Trophoblast cell (in vitro differentiated cells and primary cell): ENCODE results near the gene CELF1.

Experiments used
- DNase-seq, 2 donors: peaks; one replicate each; pipeline ENCODE4 v3.0.0-alpha.2; 2016
- H2AFZ ChIP-seq: 2 replicates; pipeline ENCODE4 v1.6.1; 2013; ENCODE audit warnings: low read length, moderate library complexity, mild to moderate bottlenecking; ENCODE audit not compliant: insufficient read depth, poor library complexity
- H2AK5ac ChIP-seq: 2 replicates; pipeline ENCODE4 v1.6.1; 2013; ENCODE audit warnings: mild to moderate bottlenecking, low read length
- H2BK120ac ChIP-seq: 2 replicates; pipeline ENCODE4 v1.6.1; 2013; ENCODE audit warnings: low read length, mild to moderate bottlenecking, moderate library complexity; ENCODE audit not compliant: insufficient read depth, poor library complexity
- H2BK12ac ChIP-seq: 2 replicates; pipeline ENCODE4 v1.6.1; 2013; ENCODE audit warnings: mild to moderate bottlenecking, low read length, moderate library complexity
- H2BK5ac ChIP-seq: 2 replicates; pipeline ENCODE4 v1.6.1; 2013; ENCODE audit warnings: low read length, low read depth, moderate library complexity, mild to moderate bottlenecking; ENCODE audit not compliant: poor library complexity
- H3K14ac ChIP-seq: 2 replicates; pipeline ENCODE4 v1.6.1; 2013; ENCODE audit warnings: mild to moderate bottlenecking, low read length
- H3K18ac ChIP-seq: 2 replicates; pipeline ENCODE4 v1.6.1; 2013; ENCODE audit warnings: mild to moderate bottlenecking, low read length
- H3K23ac ChIP-seq: 2 replicates; pipeline ENCODE4 v1.6.1; 2013; ENCODE audit warnings: low read length
- H3K27ac ChIP-seq: 2 replicates; pipeline ENCODE4 v1.5.1; 2013; ENCODE audit warnings: low read depth, mild to moderate bottlenecking, inconsistent platforms, low read length, moderate library complexity
- H3K27me3 ChIP-seq: 2 replicates; pipeline ENCODE4 v1.6.1; 2013; ENCODE audit warnings: inconsistent platforms, mild to moderate bottlenecking, low read length, moderate library complexity; ENCODE audit not compliant: insufficient read depth
- H3K36me3 ChIP-seq, 2 experiments: 1 replicate in 1 of 2; 2 replicates in 1 of 2; pipeline ENCODE4 v1.6.1; 2013; ENCODE audit warnings: low read length in 2 of 2, mild to moderate bottlenecking in 2 of 2, moderate library complexity in 1 of 2; ENCODE audit not compliant: insufficient read depth in 2 of 2, control insufficient read depth in 1 of 2
- H3K4ac ChIP-seq: 2 replicates; pipeline ENCODE4 v1.6.1; 2013; ENCODE audit warnings: low read depth, mild to moderate bottlenecking, low read length, moderate library complexity
- H3K4me1 ChIP-seq, 2 experiments: 1 replicate in 1 of 2; 2 replicates in 1 of 2; pipeline ENCODE4 v1.6.1; 2013; ENCODE audit warnings: low read length in 2 of 2, mild to moderate bottlenecking in 2 of 2, moderate library complexity in 1 of 2; ENCODE audit not compliant: insufficient read depth in 2 of 2, control insufficient read depth in 1 of 2
- H3K4me2 ChIP-seq: 2 replicates; pipeline ENCODE4 v1.6.1; 2013; ENCODE audit warnings: inconsistent platforms, mild to moderate bottlenecking, low read length, moderate library complexity
- H3K4me3 ChIP-seq: 2 replicates; pipeline ENCODE4 v1.5.1; 2013; ENCODE audit warnings: mild to moderate bottlenecking, low read depth, low read length, inconsistent platforms
- H3K79me1 ChIP-seq: one replicate; pipeline ENCODE4 v1.6.1; 2013; ENCODE audit warnings: low read length
- H3K79me2 ChIP-seq: 2 replicates; pipeline ENCODE4 v1.6.1; 2013; ENCODE audit warnings: low read length, mild to moderate bottlenecking; ENCODE audit not compliant: control insufficient read depth, insufficient read depth, poor library complexity
- H3K9ac ChIP-seq: 2 replicates; pipeline ENCODE4 v1.6.1; 2013; ENCODE audit warnings: mild to moderate bottlenecking, low read length
- H3K9me3 ChIP-seq: 2 replicates; pipeline ENCODE4 v1.6.1; 2013; ENCODE audit warnings: low read depth, mild to moderate bottlenecking, control low read depth, inconsistent platforms, low read length; ENCODE audit not compliant: insufficient read depth
- H4K12ac ChIP-seq: 2 replicates; pipeline ENCODE4 v1.6.1; 2013; ENCODE audit warnings: low read depth, mild to moderate bottlenecking, low read length, moderate library complexity
- H4K8ac ChIP-seq: 2 replicates; pipeline ENCODE4 v1.6.1; 2013; ENCODE audit warnings: low read depth, mild to moderate bottlenecking, low read length, moderate library complexity
- H4K91ac ChIP-seq: one replicate; pipeline ENCODE4 v1.6.1; 2013; ENCODE audit warnings: low read depth, mild to moderate bottlenecking, low read length, moderate library complexity
- WGBS: extraction: QIAGEN DNeasy Blood & Tissue Kit; methylation state at CpG from one replicate; pipeline ENCODE4 v1.1.7; 2013; ENCODE audit warnings: missing lambda C conversion rate; ENCODE audit not compliant: insufficient read length, insufficient coverage; ENCODE audit errors: extremely low coverage; 5-methylcytosine and 5-hydroxymethylcytosine counted together

CELF1 gene

DNA sequence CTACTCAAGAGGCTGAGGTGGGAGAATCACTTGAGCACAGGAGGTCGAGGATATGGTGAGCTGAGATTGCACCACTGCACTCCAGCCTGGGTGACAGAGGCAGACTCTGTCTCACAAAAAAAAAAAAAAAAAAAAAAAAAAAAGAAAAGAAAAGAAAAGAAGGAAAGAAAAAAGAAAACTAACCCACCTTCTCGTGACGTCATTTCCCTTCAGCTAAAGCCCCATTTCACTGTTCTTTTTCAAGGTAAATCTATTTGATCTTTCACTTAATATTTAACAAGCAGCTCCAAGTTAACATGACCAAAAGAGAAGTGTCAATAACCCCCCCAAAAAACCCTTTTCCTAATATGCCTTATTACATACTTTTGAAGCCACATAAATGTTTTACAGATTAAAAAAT, 109.1 kb downstream of the CELF1 start:
- no CpG with 5 or more reads among the region's 3 CpGs for WGBS

DNA sequence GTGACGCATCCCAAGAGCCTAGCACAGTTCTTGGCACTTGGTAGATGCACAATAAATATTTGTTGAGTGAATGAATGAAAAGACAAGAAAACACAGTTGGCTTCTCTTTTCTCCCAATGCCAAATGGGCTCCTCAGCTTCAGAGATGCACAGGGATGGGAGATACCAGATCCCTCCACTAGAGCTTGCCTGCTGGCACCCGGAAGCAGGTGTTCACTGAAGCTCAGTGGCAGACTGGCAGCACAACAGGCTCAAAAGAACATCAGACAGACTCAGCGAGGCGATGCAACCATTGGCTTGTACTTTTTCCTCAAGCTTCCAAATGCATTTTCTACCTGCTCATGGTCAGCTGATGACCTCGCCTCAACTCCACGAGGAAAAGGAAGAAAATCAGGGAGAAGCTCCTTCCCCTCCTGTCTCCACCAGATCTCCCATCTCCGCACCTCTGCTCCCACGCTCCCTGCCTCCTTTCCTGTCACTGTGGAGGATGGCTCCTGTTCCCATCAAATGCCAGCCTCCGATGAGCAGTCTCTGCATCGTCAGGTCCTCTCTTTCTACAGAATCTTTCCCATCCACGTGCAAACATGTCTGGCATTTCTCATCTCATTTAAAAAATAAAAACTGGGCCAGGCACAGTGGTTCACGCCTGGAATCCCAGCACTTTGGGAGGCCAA, 109.8 kb downstream of the CELF1 start:
- Histone ChIP-seq H3K4ac (no peak overlapping the region), H3K14ac (no peak overlapping the region), H2BK12ac (no peak overlapping the region), H4K8ac (no peak overlapping the region), H3K4me3 (no peak overlapping the region), H3K36me3 (no peaks in the 10 kb centered on the region), H3K9me3 (no peaks in the 10 kb centered on the region), H4K12ac (no peak overlapping the region), H2BK5ac (no peak overlapping the region), H3K18ac (no peak overlapping the region), H3K27me3 (no peaks in the 10 kb centered on the region), H3K79me2 (no peaks in the 10 kb centered on the region), H2BK120ac (no peak overlapping the region), H2AK5ac (no peak overlapping the region), H3K4me1 (no peaks in the 10 kb centered on the region), H3K9ac (no peak overlapping the region), H3K4me2 (no peak overlapping the region), H2AFZ (no peak overlapping the region), H3K27ac (no peak overlapping the region), H3K23ac (no peak overlapping the region), H3K79me1 (no peaks in the 10 kb centered on the region), H4K91ac (no peak overlapping the region)
- WGBS = no CpG with 5 or more reads among the region's 12 CpGs
- no peak for DNase-seq

More for the DNA sequence above, 109.1 kb downstream of the CELF1 start:
- Histone ChIP-seq H3K27me3 (no peaks in the 10 kb centered on the region), H3K4me2 (no peak overlapping the region), H3K9ac (no peak overlapping the region), H2AFZ (no peak overlapping the region), H3K14ac (no peak overlapping the region), H4K12ac (no peak overlapping the region), H3K27ac (no peak overlapping the region), H3K36me3 (no peaks in the 10 kb centered on the region), H2BK12ac (no peak overlapping the region), H3K4me1 (no peaks in the 10 kb centered on the region), H3K79me2 (no peaks in the 10 kb centered on the region), H2BK120ac (no peak overlapping the region), H3K18ac (no peak overlapping the region), H4K91ac (no peak overlapping the region), H3K79me1 (no peaks in the 10 kb centered on the region), H3K4ac (no peak overlapping the region), H3K9me3 (no peaks in the 10 kb centered on the region), H3K23ac (no peak overlapping the region), H2BK5ac (no peak overlapping the region), H3K4me3 (no peak overlapping the region), H4K8ac (no peak overlapping the region), H2AK5ac (no peak overlapping the region)
- no peak for DNase-seq

DNA sequence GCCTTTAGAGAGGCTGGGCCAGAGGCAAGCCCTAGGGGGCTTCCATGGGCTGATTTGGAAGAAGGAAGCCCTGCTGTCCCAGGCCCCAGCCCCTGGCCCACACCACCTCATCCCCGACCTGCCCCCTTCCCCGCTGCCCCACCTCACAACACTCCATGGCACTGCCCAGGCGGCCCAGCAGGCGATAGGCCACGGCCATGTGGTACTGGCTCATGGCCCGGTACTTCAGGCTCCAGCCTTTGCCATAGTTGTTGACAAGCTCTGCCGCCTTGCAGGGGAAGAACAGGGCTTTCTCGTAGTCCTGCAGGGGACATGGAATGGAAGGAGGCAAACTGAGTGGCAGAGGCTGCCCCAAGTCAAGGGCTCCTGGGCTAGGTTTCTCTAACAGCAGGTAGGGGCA, 110.4 kb downstream of the CELF1 start:
- no peaks in the 10 kb centered on the region for H3K79me1 ChIP-seq
- H3K36me3 ChIP-seq = no peaks in the 10 kb centered on the region
- H2BK5ac ChIP-seq = no peak overlapping the region
- no peak for DNase-seq
- no peak overlapping the region for H3K18ac ChIP-seq
- H2BK120ac ChIP-seq = no peak overlapping the region
- H3K4ac ChIP-seq = no peak overlapping the region
- no peak overlapping the region for H3K4me3 ChIP-seq
- H4K8ac ChIP-seq = no peak overlapping the region
- no peak overlapping the region for H3K27ac ChIP-seq
- no peak overlapping the region for H3K14ac ChIP-seq
- no peak overlapping the region for H4K91ac ChIP-seq
- no peak overlapping the region for H4K12ac ChIP-seq
- H3K9ac ChIP-seq = no peak overlapping the region
- H2BK12ac ChIP-seq = no peak overlapping the region
- no peaks in the 10 kb centered on the region for H3K4me1 ChIP-seq
- H3K27me3 ChIP-seq = no peaks in the 10 kb centered on the region
- H3K9me3 ChIP-seq = no peaks in the 10 kb centered on the region
- H2AK5ac ChIP-seq = no peak overlapping the region
- H3K79me2 ChIP-seq = no peaks in the 10 kb centered on the region
- no peak overlapping the region for H3K4me2 ChIP-seq
- no peak overlapping the region for H3K23ac ChIP-seq
- no CpG with 5 or more reads among the region's 8 CpGs for WGBS
- H2AFZ ChIP-seq = no peak overlapping the region

DNA sequence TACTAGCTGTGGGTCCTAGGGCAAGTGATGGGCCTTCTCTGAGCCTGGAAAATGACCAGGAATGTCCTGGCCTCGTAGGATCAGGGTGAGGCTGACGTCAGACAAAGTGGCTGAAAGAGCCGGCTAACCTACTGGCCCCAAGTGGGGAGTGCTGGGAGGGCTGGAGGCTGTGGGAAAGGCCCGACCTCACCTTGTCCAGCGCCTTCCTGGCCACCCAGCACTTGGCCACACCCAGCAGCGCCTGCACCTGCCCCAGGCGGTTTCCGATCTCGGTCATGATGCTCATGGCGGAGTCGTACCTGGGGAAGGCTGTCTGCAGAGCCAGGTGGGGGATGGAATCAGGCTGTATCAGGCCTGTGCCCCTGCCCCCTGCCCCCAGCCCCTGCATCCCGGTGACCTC, 111.5 kb downstream of the CELF1 start:
- Histone ChIP-seq H2AK5ac (no peak overlapping the region), H3K4me1 (no peaks in the 10 kb centered on the region), H3K36me3 (no peaks in the 10 kb centered on the region), H3K79me2 (no peaks in the 10 kb centered on the region), H3K18ac (no peak overlapping the region), H3K4ac (no peak overlapping the region), H4K12ac (no peak overlapping the region), H2AFZ (no peak overlapping the region), H3K27me3 (no peaks in the 10 kb centered on the region), H3K14ac (no peak overlapping the region), H4K91ac (no peak overlapping the region), H3K4me2 (no peak overlapping the region), H2BK12ac (no peak overlapping the region), H3K79me1 (no peaks in the 10 kb centered on the region), H2BK5ac (no peak overlapping the region), H4K8ac (no peak overlapping the region), H3K9me3 (no peaks in the 10 kb centered on the region), H3K27ac (no peak overlapping the region), H3K9ac (no peak overlapping the region), H2BK120ac (no peak overlapping the region), H3K4me3 (no peak overlapping the region), H3K23ac (no peak overlapping the region)
- WGBS = no CpG with 5 or more reads among the region's 12 CpGs
- DNase-seq = peak; percentile 62 to 72
